Sigmoid colon (tissue), 4 donors: ENCODE measurements around the gene PFKL.

Experiments used
- EP300 ChIP-seq, 4 donors: sonication (generic); formaldehyde crosslinking; IDR thresholded peaks; one replicate each; pipeline ENCODE4 v1.6.1; 2017; ENCODE audit warnings: antibody characterized with exemption in 4 of 4
- POLR2A ChIP-seq, 2 donors: fragments of 450-650 bp; IDR thresholded peaks; one replicate each; pipeline ENCODE4 v1.6.1; 2016; ENCODE audit warnings: antibody characterized with exemption in 2 of 2, mild to moderate bottlenecking in 2 of 2, moderate library complexity in 2 of 2
- TF ChIP-seq, protein P1 (sequence below), 4 experiments: fragments of 450-650 bp in 3 of 4; fragments of 200-600 bp in 1 of 4; IDR thresholded peaks; one replicate each; pipeline ENCODE4 v1.5.1; 2016 to 2019; ENCODE audit warnings: antibody characterized with exemption in 4 of 4, mild to moderate bottlenecking in 3 of 4, moderate library complexity in 2 of 4

DNA sequence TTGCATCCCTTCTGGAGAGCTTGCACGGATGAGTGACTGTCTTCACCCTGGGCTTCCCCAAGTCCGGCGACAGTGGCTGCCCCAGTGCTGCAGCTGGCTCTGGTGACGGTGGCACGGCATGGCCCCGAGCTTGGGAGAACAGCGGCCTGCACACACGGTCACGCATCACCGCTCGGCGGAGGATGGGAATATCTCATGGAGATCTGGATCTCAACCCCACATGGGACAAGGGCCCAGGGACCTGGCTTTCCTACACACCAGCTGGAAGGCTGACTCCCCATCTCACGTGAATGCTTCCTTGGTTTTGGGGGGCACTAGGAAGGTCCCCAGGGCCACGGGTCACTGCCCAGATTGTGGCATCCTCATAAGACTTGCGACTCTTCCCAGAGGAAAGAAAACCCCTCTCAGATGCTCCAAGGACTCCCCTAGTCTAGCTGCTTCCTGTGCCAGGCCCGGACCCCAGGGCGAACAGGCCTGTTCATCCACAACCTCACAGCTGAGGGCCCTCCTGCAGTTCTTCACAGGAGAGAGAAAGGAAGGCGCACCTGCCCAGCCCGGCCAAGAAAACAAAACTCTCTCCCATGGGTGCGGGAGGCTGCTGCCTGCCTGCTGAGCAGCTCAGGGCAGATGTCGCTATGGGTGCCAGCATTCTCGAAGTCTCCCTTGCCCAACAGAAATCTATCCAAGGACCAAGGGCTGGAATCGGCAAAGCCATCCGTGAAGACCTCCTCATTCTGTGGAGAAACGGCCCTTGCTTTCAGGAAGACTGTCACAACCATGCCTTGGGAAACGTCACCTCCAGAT is 29.4 kb downstream of the PFKL start:
- TF ChIP-seq, protein P1, sequence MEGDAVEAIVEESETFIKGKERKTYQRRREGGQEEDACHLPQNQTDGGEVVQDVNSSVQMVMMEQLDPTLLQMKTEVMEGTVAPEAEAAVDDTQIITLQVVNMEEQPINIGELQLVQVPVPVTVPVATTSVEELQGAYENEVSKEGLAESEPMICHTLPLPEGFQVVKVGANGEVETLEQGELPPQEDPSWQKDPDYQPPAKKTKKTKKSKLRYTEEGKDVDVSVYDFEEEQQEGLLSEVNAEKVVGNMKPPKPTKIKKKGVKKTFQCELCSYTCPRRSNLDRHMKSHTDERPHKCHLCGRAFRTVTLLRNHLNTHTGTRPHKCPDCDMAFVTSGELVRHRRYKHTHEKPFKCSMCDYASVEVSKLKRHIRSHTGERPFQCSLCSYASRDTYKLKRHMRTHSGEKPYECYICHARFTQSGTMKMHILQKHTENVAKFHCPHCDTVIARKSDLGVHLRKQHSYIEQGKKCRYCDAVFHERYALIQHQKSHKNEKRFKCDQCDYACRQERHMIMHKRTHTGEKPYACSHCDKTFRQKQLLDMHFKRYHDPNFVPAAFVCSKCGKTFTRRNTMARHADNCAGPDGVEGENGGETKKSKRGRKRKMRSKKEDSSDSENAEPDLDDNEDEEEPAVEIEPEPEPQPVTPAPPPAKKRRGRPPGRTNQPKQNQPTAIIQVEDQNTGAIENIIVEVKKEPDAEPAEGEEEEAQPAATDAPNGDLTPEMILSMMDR (IDR thresholded peaks at IDR 0.05): no peak
- no peak for TF ChIP-seq POLR2A (IDR thresholded peaks at IDR 0.05)
- no peak for TF ChIP-seq EP300 (IDR thresholded peaks at IDR 0.05)
